HG02885 (cell line): Measurements from ENCODE around the gene KPNB1.
A peak's percentile ranks its signal among the peaks of the same experiment; 100 is the strongest.

Experiments used
- ATAC-seq: cut with Tn5 transposase; IDR thresholded peaks from one replicate; pipeline ENCODE4 v1.9.1; 2021; ENCODE audit warnings: mild to moderate bottlenecking; ENCODE audit not compliant: unreplicated experiment, poor library complexity

The KPNB1 gene

GRCh38 chr17:47635734-47636133 lies 14.0 kb upstream of the KPNB1 start:
- ATAC-seq = no peak

GRCh38 chr17:47636273-47637030 lies 13.3 kb upstream of the KPNB1 start:
- ATAC-seq = no peak

GRCh38 chr17:47638903-47639302 lies 10.8 kb upstream of the KPNB1 start:
- no peak for ATAC-seq

- no peak for ATAC-seq
Observed at GRCh38 chr17:47640076-47640475, 9.6 kb upstream of the KPNB1 start.

- no peak for ATAC-seq
Observed at GRCh38 chr17:47641202-47641601, 8.5 kb upstream of the KPNB1 start.

GRCh38 chr17:47643116-47643515 lies 6.6 kb upstream of the KPNB1 start:
- no peak for ATAC-seq

- ATAC-seq = no peak
Observed at GRCh38 chr17:47644324-47644723, 5.4 kb upstream of the KPNB1 start.

GRCh38 chr17:47649972-47650524 lies 329 bp downstream of the KPNB1 start:
- no peak for ATAC-seq

GRCh38 chr17:47650525-47651522 lies 1.1 kb downstream of the KPNB1 start:
- ATAC-seq = peak; percentile 58

- no peak for ATAC-seq
Observed at GRCh38 chr17:47651704-47652103, 2.0 kb downstream of the KPNB1 start.

GRCh38 chr17:47652570-47652969 lies 2.9 kb downstream of the KPNB1 start:
- no peak for ATAC-seq

GRCh38 chr17:47653442-47653841 lies 3.7 kb downstream of the KPNB1 start:
- ATAC-seq = no peak

GRCh38 chr17:47654991-47655390 lies 5.3 kb downstream of the KPNB1 start:
- no peak for ATAC-seq

- ATAC-seq = no peak
Observed at GRCh38 chr17:47660064-47660492, 10.4 kb downstream of the KPNB1 start.

GRCh38 chr17:47663912-47664623 lies 14.3 kb downstream of the KPNB1 start:
- no peak for ATAC-seq

- ATAC-seq = no peak
Observed at GRCh38 chr17:47664624-47664941, 14.9 kb downstream of the KPNB1 start.

- ATAC-seq = no peak
Observed at GRCh38 chr17:47665655-47666054, 15.9 kb downstream of the KPNB1 start.

GRCh38 chr17:47669081-47669480 lies 19.4 kb downstream of the KPNB1 start:
- no peak for ATAC-seq

GRCh38 chr17:47670064-47670463 lies 20.3 kb downstream of the KPNB1 start:
- ATAC-seq = no peak

- ATAC-seq = no peak
Observed at GRCh38 chr17:47674499-47674898, 24.8 kb downstream of the KPNB1 start.
